OCI-LY1 (cell line): ENCODE data around the gene HTR2B.

ENCODE experiments used
- H2AFZ ChIP-seq: fragments of 200-600 bp; sonication (generic), shearing (Covaris generic); 2 replicates; pipeline ENCODE4 v1.6.0; 2014; ENCODE audit warnings: antibody characterized with exemption, mild to moderate bottlenecking, low read length
- H3F3A ChIP-seq: fragments of 200-600 bp; sonication (generic), shearing (Covaris generic); 2 replicates; pipeline ENCODE4 v1.6.0; 2014; ENCODE audit warnings: mild to moderate bottlenecking, antibody characterized with exemption, low read length, moderate library complexity; ENCODE audit not compliant: insufficient read depth
- H3K27ac ChIP-seq: fragments of 200-600 bp; sonication (generic); 2 replicates; pipeline ENCODE4 v1.5.1; 2014; ENCODE audit warnings: low read length, mixed run types, mild to moderate bottlenecking, low read depth; ENCODE audit not compliant: poor library complexity, severe bottlenecking
- H3K27me3 ChIP-seq: fragments of 200-600 bp; sonication (generic); 2 replicates; pipeline ENCODE4 v1.6.0; 2014; ENCODE audit warnings: antibody characterized with exemption, mild to moderate bottlenecking, low read length, moderate library complexity; ENCODE audit not compliant: insufficient read depth
- H3K36me3 ChIP-seq: fragments of 200-600 bp; sonication (generic); 2 replicates; pipeline ENCODE4 v1.6.1; 2014; ENCODE audit warnings: mild to moderate bottlenecking, antibody characterized with exemption, low read length, moderate library complexity, mixed read lengths; ENCODE audit not compliant: insufficient read depth
- H3K4me1 ChIP-seq: fragments of 200-600 bp; sonication (generic); 2 replicates; pipeline ENCODE4 v1.5.1; 2014; ENCODE audit warnings: mild to moderate bottlenecking, low read length, moderate library complexity; ENCODE audit not compliant: insufficient read depth, severe bottlenecking
- H3K4me2 ChIP-seq: fragments of 200-600 bp; sonication (generic), shearing (Covaris generic); 2 replicates; pipeline ENCODE4 v1.6.1; 2014; ENCODE audit warnings: low read length
- H3K4me3 ChIP-seq: fragments of 200-600 bp; sonication (generic); 2 replicates; pipeline ENCODE4 v1.5.1; 2014; ENCODE audit warnings: low read length, low read depth, mild to moderate bottlenecking, mixed read lengths; ENCODE audit not compliant: poor library complexity, severe bottlenecking
- H3K79me2 ChIP-seq: fragments of 200-600 bp; shearing (Covaris generic); 2 replicates; pipeline ENCODE4 v1.6.1; 2016; ENCODE audit warnings: mixed run types, low read length, mixed read lengths; ENCODE audit not compliant: insufficient read depth
- H3K9ac ChIP-seq: fragments of 200-600 bp; sonication (generic), shearing (Covaris generic); 2 replicates; pipeline ENCODE4 v1.6.1; 2014; ENCODE audit warnings: mild to moderate bottlenecking, low read length, mixed read lengths
- H3K9me2 ChIP-seq: fragments of 200-600 bp; sonication (generic), shearing (Covaris generic); 2 replicates; pipeline ENCODE4 v1.6.1; 2014; ENCODE audit warnings: low read depth, mild to moderate bottlenecking, low read length, mixed read lengths
- H3K9me3 ChIP-seq: fragments of 200-600 bp; shearing (Covaris generic); 2 replicates; pipeline ENCODE4 v1.6.1; 2014; ENCODE audit warnings: low read length, mixed read lengths
- H4K20me1 ChIP-seq: fragments of 200-600 bp; sonication (generic), shearing (Covaris generic); 2 replicates; pipeline ENCODE4 v1.6.0; 2016; ENCODE audit warnings: mild to moderate bottlenecking, low read length; ENCODE audit not compliant: insufficient read depth
- CTCF ChIP-seq: fragments of 200-600 bp; sonication (generic), shearing (Covaris generic); IDR thresholded peaks from 2 replicates; pipeline ENCODE4 v1.5.1; 2017; ENCODE audit warnings: mild to moderate bottlenecking, antibody characterized with exemption, low read length, moderate library complexity, mixed read lengths
- EZH2 ChIP-seq: fragments of 200-600 bp; sonication (generic), shearing (Covaris generic); IDR thresholded peaks from 2 replicates; pipeline ENCODE4 v1.8.0; 2017; ENCODE audit warnings: borderline replicate concordance, mixed run types, mild to moderate bottlenecking, antibody characterized with exemption, low read length, moderate library complexity, mixed read lengths

The HTR2B gene

GRCh38 chr2:231065966-231066365 lies 58.9 kb downstream of the HTR2B start:
- Histone ChIP-seq H3K79me2 (peaks cover 10% of the 10 kb centered on the region), H4K20me1 (no peaks in the 10 kb centered on the region), H3K9me2 (no peaks in the 10 kb centered on the region), H3K9me3 (no peaks in the 10 kb centered on the region), H3K27me3 (no peaks in the 10 kb centered on the region), H2AFZ (no peak overlapping the region), H3F3A (peaks cover 6% of the 10 kb centered on the region; the same call in 1 of the 2 replicates), H3K4me2 (no peak overlapping the region), H3K4me3 (no peak overlapping the region), H3K4me1 (no peaks in the 10 kb centered on the region), H3K27ac (no peak overlapping the region), H3K36me3 (peaks cover 98% of the 10 kb centered on the region), H3K9ac (no peak overlapping the region)
- TF ChIP-seq EZH2 (no peak), CTCF (no peak)

DNA sequence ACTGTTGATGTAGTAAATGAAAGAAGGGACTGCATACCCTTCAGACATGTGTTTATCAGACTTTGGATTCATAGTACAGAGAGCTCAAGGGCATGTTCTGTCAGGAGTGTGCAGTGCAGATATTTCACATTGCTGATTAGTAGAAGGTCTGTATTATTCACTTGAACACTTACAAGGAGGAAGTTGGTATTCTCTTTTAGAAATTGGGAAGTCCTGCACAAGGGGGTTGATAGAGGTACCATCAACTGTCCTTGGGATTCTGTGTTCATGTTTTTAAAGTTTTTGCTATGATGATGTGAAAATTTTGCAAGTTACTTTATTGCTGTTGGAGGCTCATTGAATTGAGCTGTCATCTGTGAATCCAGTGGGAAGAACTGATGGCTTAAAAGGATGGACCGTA lies 61.5 kb downstream of the HTR2B start:
- H3K27ac ChIP-seq, result no peak overlapping the region
- H3F3A ChIP-seq, result peaks cover 5% of the 10 kb centered on the region; the same call in 1 of the 2 replicates
- no peak overlapping the region for H3K9ac ChIP-seq
- H3K36me3 ChIP-seq, result peaks cover 93% of the 10 kb centered on the region
- peaks cover 16% of the 10 kb centered on the region for H3K4me1 ChIP-seq
- no peak overlapping the region for H3K4me3 ChIP-seq
- no peak overlapping the region for H2AFZ ChIP-seq
- no peaks in the 10 kb centered on the region for H3K27me3 ChIP-seq
- no peak overlapping the region for H3K4me2 ChIP-seq
- peaks cover 36% of the 10 kb centered on the region for H3K79me2 ChIP-seq
- no peaks in the 10 kb centered on the region for H3K9me2 ChIP-seq
- TF ChIP-seq EZH2 (no peak), CTCF (no peak)
- no peaks in the 10 kb centered on the region for H4K20me1 ChIP-seq
- H3K9me3 ChIP-seq, result no peaks in the 10 kb centered on the region

- TF ChIP-seq CTCF (no peak), EZH2 (no peak)
- H3K79me2 ChIP-seq, result peaks cover 42% of the 10 kb centered on the region
- H3K9ac ChIP-seq, result no peak overlapping the region
- H3K9me3 ChIP-seq, result no peaks in the 10 kb centered on the region
- H2AFZ ChIP-seq, result no peak overlapping the region
- peaks cover 87% of the 10 kb centered on the region for H3K36me3 ChIP-seq
- H3F3A ChIP-seq, result no peaks in the 10 kb centered on the region
- peaks cover 22% of the 10 kb centered on the region for H3K4me1 ChIP-seq
- no peak overlapping the region for H3K4me3 ChIP-seq
- no peaks in the 10 kb centered on the region for H3K9me2 ChIP-seq
- H3K27me3 ChIP-seq, result no peaks in the 10 kb centered on the region
- no peaks in the 10 kb centered on the region for H4K20me1 ChIP-seq
- no peak overlapping the region for H3K4me2 ChIP-seq
- H3K27ac ChIP-seq, result no peak overlapping the region
These were observed 62.1 kb downstream of the HTR2B start for GRCh38 chr2:231062776-231063175.
